Panc1 (cell line): ENCODE data around the gene PTPN4. TPM values are rescaled to one million over a fixed set of nuclear protein-coding genes. Genes with fewer than 3 reads are reported as not detected.

Experiments used
- ATAC-seq: fragments of 200-7000 bp; cut with Tn5 transposase; 2 replicates; pipeline ENCODE4 v1.9.1; 2020; ENCODE audit warnings: mild to moderate bottlenecking, moderate library complexity
- BruUV-seq: library from RNA; stranded (reverse); fragments of 400-500 nt; replicated peaks from 2 replicates; lab custom pipeline; 2021; lab: Mats Ljungman, UMichigan
- CTCF ChIA-PET: fragments of 300-600 bp; sonication (Branson Sonifier 250); formaldehyde crosslinking; loops from one replicate; lab custom pipeline; 2022; ENCODE audit warnings: antibody characterized with exemption; lab: Charles Lee
- POLR2A ChIA-PET: fragments of 300-600 bp; sonication (Branson Sonifier 250); formaldehyde crosslinking; loops from one replicate; lab custom pipeline; 2022; ENCODE audit warnings: antibody characterized with exemption; lab: Charles Lee
- DNase-seq: peaks from one replicate; pipeline ENCODE4 v3.0.0-alpha.2; 2010; ENCODE audit warnings: low read depth, low spot score
- H3K27ac ChIP-seq: 2 replicates; pipeline ENCODE4 v1.5.1; 2011; ENCODE audit warnings: mild to moderate bottlenecking, low read length, inconsistent platforms
- H3K27me3 ChIP-seq: fragments of 200-500 bp; sonication (Bioruptor generic); 2 replicates; pipeline ENCODE4 v1.6.0; 2014; ENCODE audit warnings: low read length, inconsistent platforms; ENCODE audit not compliant: control insufficient read depth, insufficient read depth
- H3K36me3 ChIP-seq: fragments of 200-500 bp; sonication (Bioruptor generic); 2 replicates; pipeline ENCODE4 v1.5.1; 2014; ENCODE audit warnings: inconsistent platforms, mild to moderate bottlenecking, low read length, moderate library complexity; ENCODE audit not compliant: control insufficient read depth, insufficient read depth
- H3K4me1 ChIP-seq: 2 replicates; pipeline ENCODE4 v1.5.1; 2011; ENCODE audit warnings: inconsistent platforms, mild to moderate bottlenecking, low read length, moderate library complexity; ENCODE audit not compliant: control insufficient read depth, insufficient read depth
- H3K4me3 ChIP-seq, 2 experiments: 2 replicates each; pipeline ENCODE4 v1.5.1; 2011 to 2012; ENCODE audit warnings: low read depth in 2 of 2, low read length in 2 of 2, mild to moderate bottlenecking in 2 of 2, inconsistent platforms in 1 of 2, moderate library complexity in 1 of 2
- H3K9me3 ChIP-seq: fragments of 200-500 bp; sonication (Bioruptor generic); 2 replicates; pipeline ENCODE4 v1.5.1; 2014; ENCODE audit warnings: low read depth, mild to moderate bottlenecking, inconsistent platforms, low read length, moderate library complexity; ENCODE audit not compliant: control insufficient read depth, insufficient read depth
- POLR2AphosphoS5 ChIP-seq: IDR thresholded peaks from 2 replicates; pipeline ENCODE4 v1.6.1; 2012; ENCODE audit warnings: mild to moderate bottlenecking, low read depth, low read length, moderate library complexity
- SIN3A ChIP-seq: IDR thresholded peaks from 2 replicates; pipeline ENCODE4 v1.6.1; 2012; ENCODE audit warnings: low read depth, mild to moderate bottlenecking, low read length, moderate library complexity, borderline replicate concordance; ENCODE audit not compliant: insufficient read depth
- TCF7L2 ChIP-seq: IDR thresholded peaks from 2 replicates; pipeline ENCODE4 v1.6.1; 2011; ENCODE audit warnings: mild to moderate bottlenecking, low read depth, low read length, inconsistent platforms
- in situ Hi-C: cut with HindIII; loops from 2 replicates; pipeline ENCODE4 v1.10.0; 2016; ENCODE audit warnings: low sequenced_read_pairs, low pct_unique_long_range_greater_than_20kb
- intact Hi-C: fragments of 100-400 bp; cut with micrococcal nuclease; formaldehyde crosslinking; loops from one replicate; pipeline ENCODE4 v1.10.0; 2022; ENCODE audit not compliant: unreplicated experiment
- total RNA-seq: library from RNA; stranded (reverse); gene quantifications from one replicate; pipeline ENCODE4 v1.2.1, GENCODE V29; 2021; ENCODE audit not compliant: unreplicated experiment
- TF ChIP-seq, protein P1 (sequence below), 2 experiments: IDR thresholded peaks; 2 replicates each; pipeline ENCODE4 v1.6.1; 2011 to 2012; ENCODE audit warnings: low read depth in 2 of 2, control low read depth in 1 of 2, low read length in 1 of 2, mild to moderate bottlenecking in 1 of 2, moderate library complexity in 1 of 2; ENCODE audit not compliant: insufficient read depth in 1 of 2
- TF ChIP-seq, protein P2 (sequence below): fragments of 450-650 bp; IDR thresholded peaks from 2 replicates; pipeline ENCODE4 v1.5.1; 2017; ENCODE audit warnings: mild to moderate bottlenecking

The PTPN4 gene
- total RNA-seq, 1 experiment from 2014 or later: 45.9 TPM

DNA sequence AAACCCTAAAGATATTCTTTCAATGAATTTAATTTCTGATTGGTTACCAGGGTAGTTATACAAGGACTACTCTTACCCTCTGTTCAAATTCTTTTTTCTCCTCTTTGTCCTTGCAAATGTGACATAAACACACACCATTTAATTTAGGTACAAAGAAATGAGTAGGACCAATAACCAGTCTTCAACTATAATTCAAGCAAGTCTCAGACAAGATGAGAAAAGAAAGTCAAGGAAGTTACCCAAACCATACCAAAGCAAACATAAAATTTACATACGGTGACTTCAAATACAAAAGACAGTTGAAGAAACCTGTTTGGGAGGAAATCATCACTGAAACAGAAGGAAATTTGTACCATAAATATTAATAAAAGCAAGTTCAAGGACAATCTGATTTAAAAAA lies 162.1 kb downstream of the PTPN4 start:
- intact Hi-C loops (no loop called here), in situ Hi-C loops (no loop called here)
- TF ChIP-seq POLR2AphosphoS5: no peak
- TF ChIP-seq, protein P1, sequence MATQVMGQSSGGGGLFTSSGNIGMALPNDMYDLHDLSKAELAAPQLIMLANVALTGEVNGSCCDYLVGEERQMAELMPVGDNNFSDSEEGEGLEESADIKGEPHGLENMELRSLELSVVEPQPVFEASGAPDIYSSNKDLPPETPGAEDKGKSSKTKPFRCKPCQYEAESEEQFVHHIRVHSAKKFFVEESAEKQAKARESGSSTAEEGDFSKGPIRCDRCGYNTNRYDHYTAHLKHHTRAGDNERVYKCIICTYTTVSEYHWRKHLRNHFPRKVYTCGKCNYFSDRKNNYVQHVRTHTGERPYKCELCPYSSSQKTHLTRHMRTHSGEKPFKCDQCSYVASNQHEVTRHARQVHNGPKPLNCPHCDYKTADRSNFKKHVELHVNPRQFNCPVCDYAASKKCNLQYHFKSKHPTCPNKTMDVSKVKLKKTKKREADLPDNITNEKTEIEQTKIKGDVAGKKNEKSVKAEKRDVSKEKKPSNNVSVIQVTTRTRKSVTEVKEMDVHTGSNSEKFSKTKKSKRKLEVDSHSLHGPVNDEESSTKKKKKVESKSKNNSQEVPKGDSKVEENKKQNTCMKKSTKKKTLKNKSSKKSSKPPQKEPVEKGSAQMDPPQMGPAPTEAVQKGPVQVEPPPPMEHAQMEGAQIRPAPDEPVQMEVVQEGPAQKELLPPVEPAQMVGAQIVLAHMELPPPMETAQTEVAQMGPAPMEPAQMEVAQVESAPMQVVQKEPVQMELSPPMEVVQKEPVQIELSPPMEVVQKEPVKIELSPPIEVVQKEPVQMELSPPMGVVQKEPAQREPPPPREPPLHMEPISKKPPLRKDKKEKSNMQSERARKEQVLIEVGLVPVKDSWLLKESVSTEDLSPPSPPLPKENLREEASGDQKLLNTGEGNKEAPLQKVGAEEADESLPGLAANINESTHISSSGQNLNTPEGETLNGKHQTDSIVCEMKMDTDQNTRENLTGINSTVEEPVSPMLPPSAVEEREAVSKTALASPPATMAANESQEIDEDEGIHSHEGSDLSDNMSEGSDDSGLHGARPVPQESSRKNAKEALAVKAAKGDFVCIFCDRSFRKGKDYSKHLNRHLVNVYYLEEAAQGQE (IDR thresholded peaks at IDR 0.05; ENCODE audit: insufficient read depth in 1 of 2, low read depth in 2 of 2, low read length in 1 of 2): no peak
- TF ChIP-seq, protein P2, sequence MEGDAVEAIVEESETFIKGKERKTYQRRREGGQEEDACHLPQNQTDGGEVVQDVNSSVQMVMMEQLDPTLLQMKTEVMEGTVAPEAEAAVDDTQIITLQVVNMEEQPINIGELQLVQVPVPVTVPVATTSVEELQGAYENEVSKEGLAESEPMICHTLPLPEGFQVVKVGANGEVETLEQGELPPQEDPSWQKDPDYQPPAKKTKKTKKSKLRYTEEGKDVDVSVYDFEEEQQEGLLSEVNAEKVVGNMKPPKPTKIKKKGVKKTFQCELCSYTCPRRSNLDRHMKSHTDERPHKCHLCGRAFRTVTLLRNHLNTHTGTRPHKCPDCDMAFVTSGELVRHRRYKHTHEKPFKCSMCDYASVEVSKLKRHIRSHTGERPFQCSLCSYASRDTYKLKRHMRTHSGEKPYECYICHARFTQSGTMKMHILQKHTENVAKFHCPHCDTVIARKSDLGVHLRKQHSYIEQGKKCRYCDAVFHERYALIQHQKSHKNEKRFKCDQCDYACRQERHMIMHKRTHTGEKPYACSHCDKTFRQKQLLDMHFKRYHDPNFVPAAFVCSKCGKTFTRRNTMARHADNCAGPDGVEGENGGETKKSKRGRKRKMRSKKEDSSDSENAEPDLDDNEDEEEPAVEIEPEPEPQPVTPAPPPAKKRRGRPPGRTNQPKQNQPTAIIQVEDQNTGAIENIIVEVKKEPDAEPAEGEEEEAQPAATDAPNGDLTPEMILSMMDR: no peak
- no peak for TF ChIP-seq SIN3A
- no peak for TF ChIP-seq TCF7L2
- H3K4me3 ChIP-seq: no peak overlapping the region
- H3K36me3 ChIP-seq: no peaks in the 10 kb centered on the region
- no peak for DNase-seq
- H3K9me3 ChIP-seq: no peaks in the 10 kb centered on the region
- ChIA-PET POLR2A (no interaction called here), CTCF (no interaction called here)
- ATAC-seq: no peak
- H3K27me3 ChIP-seq: no peaks in the 10 kb centered on the region
- BruUV-seq: TSS peak; percentile 14
- no peak overlapping the region for H3K27ac ChIP-seq
- no peaks in the 10 kb centered on the region for H3K4me1 ChIP-seq

DNA sequence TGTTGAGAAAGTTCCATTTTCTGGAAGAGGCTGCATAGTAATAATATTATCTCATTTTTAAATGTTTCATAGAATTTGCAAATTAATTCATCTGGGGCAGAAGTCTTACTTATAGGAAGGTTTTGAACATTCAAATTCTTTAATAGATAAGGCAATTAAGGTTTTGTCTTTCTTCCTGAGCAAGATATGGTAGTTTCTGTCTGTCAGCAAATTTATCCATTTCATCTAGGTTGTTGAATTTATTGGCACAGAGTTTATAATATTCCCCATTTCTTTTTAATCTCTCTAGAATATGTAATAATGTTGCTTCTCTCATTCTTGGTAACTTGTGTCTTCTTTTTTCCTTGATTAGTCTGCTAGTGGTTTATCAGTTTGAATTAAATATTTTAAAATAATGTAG lies 163.0 kb downstream of the PTPN4 start:
- H3K27me3 ChIP-seq: no peaks in the 10 kb centered on the region
- no peak for ATAC-seq
- no peak overlapping the region for H3K4me3 ChIP-seq
- no peaks in the 10 kb centered on the region for H3K9me3 ChIP-seq
- POLR2A ChIA-PET: no interaction called here
- CTCF ChIA-PET: no interaction called here
- in situ Hi-C loops: no loop called here
- no peaks in the 10 kb centered on the region for H3K36me3 ChIP-seq
- H3K4me1 ChIP-seq: no peaks in the 10 kb centered on the region
- no peak for DNase-seq
- BruUV-seq: no TSS peak
- intact Hi-C loops: no loop called here
- no peak overlapping the region for H3K27ac ChIP-seq
- no peak for TF ChIP-seq TCF7L2
- TF ChIP-seq, protein P1 (IDR thresholded peaks at IDR 0.05; ENCODE audit: insufficient read depth in 1 of 2, low read depth in 2 of 2, low read length in 1 of 2): no peak
- TF ChIP-seq POLR2AphosphoS5: no peak
- TF ChIP-seq SIN3A: no peak
- TF ChIP-seq, protein P2: no peak
